Epithelial cell of proximal tubule (primary cell): ENCODE measurements around the gene ADGRD1. TPM values are rescaled to one million over a fixed set of nuclear protein-coding genes. Genes with fewer than 3 reads are reported as not detected.

Experiments
- DNase-seq: peaks from one replicate; pipeline ENCODE4 v3.0.0-alpha.2; 2011; ENCODE audit warnings: low read depth
- H3K4me3 ChIP-seq: 2 replicates; pipeline ENCODE4 v1.5.1; 2011; ENCODE audit warnings: low read depth, mild to moderate bottlenecking, low read length
- total RNA-seq: library from RNA; depleted of rRNA; stranded (reverse); fragments of >200 nt; gene quantifications from 2 replicates; pipeline ENCODE4 v1.2.3, GENCODE V29; 2015
- TF ChIP-seq, protein P1 (sequence below): conservative IDR thresholded peaks from 2 replicates; pipeline ENCODE4 v1.5.1; 2012; ENCODE audit warnings: low read depth, mild to moderate bottlenecking, low read length

Gene ADGRD1
- total RNA-seq, 1 donor from 2014 or later: not detected

- TF ChIP-seq, protein P1, sequence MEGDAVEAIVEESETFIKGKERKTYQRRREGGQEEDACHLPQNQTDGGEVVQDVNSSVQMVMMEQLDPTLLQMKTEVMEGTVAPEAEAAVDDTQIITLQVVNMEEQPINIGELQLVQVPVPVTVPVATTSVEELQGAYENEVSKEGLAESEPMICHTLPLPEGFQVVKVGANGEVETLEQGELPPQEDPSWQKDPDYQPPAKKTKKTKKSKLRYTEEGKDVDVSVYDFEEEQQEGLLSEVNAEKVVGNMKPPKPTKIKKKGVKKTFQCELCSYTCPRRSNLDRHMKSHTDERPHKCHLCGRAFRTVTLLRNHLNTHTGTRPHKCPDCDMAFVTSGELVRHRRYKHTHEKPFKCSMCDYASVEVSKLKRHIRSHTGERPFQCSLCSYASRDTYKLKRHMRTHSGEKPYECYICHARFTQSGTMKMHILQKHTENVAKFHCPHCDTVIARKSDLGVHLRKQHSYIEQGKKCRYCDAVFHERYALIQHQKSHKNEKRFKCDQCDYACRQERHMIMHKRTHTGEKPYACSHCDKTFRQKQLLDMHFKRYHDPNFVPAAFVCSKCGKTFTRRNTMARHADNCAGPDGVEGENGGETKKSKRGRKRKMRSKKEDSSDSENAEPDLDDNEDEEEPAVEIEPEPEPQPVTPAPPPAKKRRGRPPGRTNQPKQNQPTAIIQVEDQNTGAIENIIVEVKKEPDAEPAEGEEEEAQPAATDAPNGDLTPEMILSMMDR: no peak
- no peak overlapping the region for H3K4me3 ChIP-seq
- no peak for DNase-seq
Observed at GRCh38 chr12:130998136-130998535, 44.4 kb downstream of the ADGRD1 start.

- no peak overlapping the region for H3K4me3 ChIP-seq
- TF ChIP-seq, protein P1: no peak
- DNase-seq: no peak
Observed at GRCh38 chr12:131000000-131000486, 46.3 kb downstream of the ADGRD1 start.

- no peak overlapping the region for H3K4me3 ChIP-seq
- TF ChIP-seq, protein P1: no peak
- DNase-seq: no peak
Observed at GRCh38 chr12:131001493-131001892, 47.8 kb downstream of the ADGRD1 start.

DNA sequence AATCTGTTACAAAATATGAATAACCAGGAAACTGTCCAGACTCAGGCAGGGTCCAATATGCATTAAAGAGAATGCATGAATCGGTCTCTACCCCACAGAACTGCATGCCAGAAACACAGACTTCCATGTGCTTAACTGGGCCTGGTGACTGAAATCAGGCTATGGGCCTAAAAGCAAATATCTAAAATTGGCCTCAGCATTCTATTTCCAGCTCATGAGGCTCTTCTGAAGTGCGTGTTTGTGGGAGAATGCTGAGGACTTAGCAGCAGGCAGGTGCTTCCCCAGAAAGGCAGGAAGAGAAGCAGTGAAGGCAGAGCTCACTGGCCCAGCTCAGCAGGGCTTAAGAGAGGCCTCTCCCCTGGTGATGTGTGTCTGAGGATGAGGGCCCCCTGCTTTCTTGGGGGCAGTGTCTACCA, 48.5 kb downstream of the ADGRD1 start:
- TF ChIP-seq, protein P1: no peak
- no peak for DNase-seq
- H3K4me3 ChIP-seq: no peak overlapping the region

- TF ChIP-seq, protein P1: no peak
- no peak overlapping the region for H3K4me3 ChIP-seq
- DNase-seq: no peak
Observed at GRCh38 chr12:131003036-131003715, 49.5 kb downstream of the ADGRD1 start.

- no peak for DNase-seq
- no peak overlapping the region for H3K4me3 ChIP-seq
- TF ChIP-seq, protein P1: no peak
Observed at GRCh38 chr12:131003716-131004045, 50.0 kb downstream of the ADGRD1 start.

DNA sequence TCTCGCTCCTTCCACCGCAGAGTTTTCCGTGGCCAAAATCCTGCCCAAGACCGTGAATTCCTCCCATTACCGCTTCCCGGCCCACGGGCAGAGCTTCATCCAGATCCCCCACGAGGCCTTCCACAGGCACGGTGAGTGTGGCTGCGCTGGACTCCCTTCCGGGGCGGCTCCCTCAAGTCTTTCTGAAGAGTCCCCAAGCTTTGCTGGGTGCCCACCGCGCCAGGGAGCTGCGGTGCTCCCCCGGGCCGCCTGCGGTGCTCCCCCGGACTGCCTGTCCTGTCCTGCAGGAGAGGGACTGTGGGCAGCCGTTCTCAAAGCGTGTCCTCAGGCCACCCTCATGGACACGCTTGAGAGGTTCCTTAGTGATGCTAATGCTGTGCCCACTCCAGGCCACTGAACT, 50.5 kb downstream of the ADGRD1 start:
- H3K4me3 ChIP-seq: no peak overlapping the region
- TF ChIP-seq, protein P1: no peak
- no peak for DNase-seq
